Measurements from ENCODE around the gene TBCC. TPM values are rescaled to one million over a fixed set of nuclear protein-coding genes. Genes with fewer than 3 reads are reported as not detected.

TBCC gene
- total RNA-seq, 1 donor from 2014 or later, result 17.8 TPM

GRCh38 chr6:42766163-42766670 is 20.3 kb upstream of the TBCC start:
- no peak for TF ChIP-seq CTCF (IDR thresholded peaks at IDR 0.05)

GRCh38 chr6:42764911-42765648 is 19.2 kb upstream of the TBCC start:
- H3K9me3 ChIP-seq, result no peaks in the 10 kb centered on the region
- intact Hi-C loops (cut with DNase I), result no loop called here
- ATAC-seq, result no peak
- H3K27ac ChIP-seq, result no peak overlapping the region
- H3K27me3 ChIP-seq, result no peaks in the 10 kb centered on the region
- H3K36me3 ChIP-seq, result peaks cover 5% of the 10 kb centered on the region
- TF ChIP-seq CTCF (IDR thresholded peaks at IDR 0.05), result no peak
- no peak for DNase-seq
- H3K4me1 ChIP-seq, result no peaks in the 10 kb centered on the region
- H3K4me3 ChIP-seq, result no peak overlapping the region

More at GRCh38 chr6:42766163-42766670, 20.3 kb upstream of the TBCC start:
- ATAC-seq (peak; percentile 41), DNase-seq (no peak)
- no peaks in the 10 kb centered on the region for H3K9me3 ChIP-seq
- H3K4me3 ChIP-seq, result no peak overlapping the region
- intact Hi-C loops (cut with DNase I), result no loop called here
- no peaks in the 10 kb centered on the region for H3K36me3 ChIP-seq
- no peak overlapping the region for H3K27ac ChIP-seq
- peaks cover 7% of the 10 kb centered on the region for H3K4me1 ChIP-seq
- no peaks in the 10 kb centered on the region for H3K27me3 ChIP-seq

- Histone ChIP-seq H3K27me3 (no peaks in the 10 kb centered on the region), H3K4me1 (no peaks in the 10 kb centered on the region), H3K36me3 (peaks cover 7% of the 10 kb centered on the region), H3K9me3 (no peaks in the 10 kb centered on the region), H3K4me3 (no peak overlapping the region), H3K27ac (no peak overlapping the region)
- DNase-seq, result no peak
- TF ChIP-seq CTCF (IDR thresholded peaks at IDR 0.05), result no peak
- intact Hi-C loops (cut with DNase I), result no loop called here
- ATAC-seq, result no peak
Observed at GRCh38 chr6:42762950-42763349, 17.0 kb upstream of the TBCC start.

GRCh38 chr6:42762426-42762859 is 16.5 kb upstream of the TBCC start:
- no peak for ATAC-seq
- no peak overlapping the region for H3K27ac ChIP-seq
- no peak for DNase-seq
- H3K4me3 ChIP-seq, result no peak overlapping the region
- intact Hi-C loops (cut with DNase I), result no loop called here
- no peak for TF ChIP-seq CTCF (IDR thresholded peaks at IDR 0.05)
- no peaks in the 10 kb centered on the region for H3K4me1 ChIP-seq
- H3K36me3 ChIP-seq, result peaks cover 7% of the 10 kb centered on the region
- no peaks in the 10 kb centered on the region for H3K27me3 ChIP-seq
- no peaks in the 10 kb centered on the region for H3K9me3 ChIP-seq

- TF ChIP-seq CTCF (IDR thresholded peaks at IDR 0.05), result no peak
- no peak for DNase-seq
- Histone ChIP-seq H3K4me1 (no peaks in the 10 kb centered on the region), H3K36me3 (peaks cover 7% of the 10 kb centered on the region), H3K27ac (no peak overlapping the region), H3K9me3 (no peaks in the 10 kb centered on the region), H3K27me3 (no peaks in the 10 kb centered on the region), H3K4me3 (no peak overlapping the region)
- ATAC-seq, result no peak
- intact Hi-C loops (cut with DNase I), result no loop called here
Observed at GRCh38 chr6:42761287-42762067, 15.6 kb upstream of the TBCC start.

All from upper lobe of right lung (tissue), 1 donor.